ENCODE data around the gene CHST14. TPM values are rescaled to one million over a fixed set of nuclear protein-coding genes. Genes with fewer than 3 reads are reported as not detected.

The CHST14 gene
- total RNA-seq, 1 experiment from 2014 or later = 27.9 TPM

GRCh38 chr15:40487816-40488682 is 17.3 kb downstream of the CHST14 start:
- no peak for DNase-seq (ENCODE audit: low read depth)

DNA sequence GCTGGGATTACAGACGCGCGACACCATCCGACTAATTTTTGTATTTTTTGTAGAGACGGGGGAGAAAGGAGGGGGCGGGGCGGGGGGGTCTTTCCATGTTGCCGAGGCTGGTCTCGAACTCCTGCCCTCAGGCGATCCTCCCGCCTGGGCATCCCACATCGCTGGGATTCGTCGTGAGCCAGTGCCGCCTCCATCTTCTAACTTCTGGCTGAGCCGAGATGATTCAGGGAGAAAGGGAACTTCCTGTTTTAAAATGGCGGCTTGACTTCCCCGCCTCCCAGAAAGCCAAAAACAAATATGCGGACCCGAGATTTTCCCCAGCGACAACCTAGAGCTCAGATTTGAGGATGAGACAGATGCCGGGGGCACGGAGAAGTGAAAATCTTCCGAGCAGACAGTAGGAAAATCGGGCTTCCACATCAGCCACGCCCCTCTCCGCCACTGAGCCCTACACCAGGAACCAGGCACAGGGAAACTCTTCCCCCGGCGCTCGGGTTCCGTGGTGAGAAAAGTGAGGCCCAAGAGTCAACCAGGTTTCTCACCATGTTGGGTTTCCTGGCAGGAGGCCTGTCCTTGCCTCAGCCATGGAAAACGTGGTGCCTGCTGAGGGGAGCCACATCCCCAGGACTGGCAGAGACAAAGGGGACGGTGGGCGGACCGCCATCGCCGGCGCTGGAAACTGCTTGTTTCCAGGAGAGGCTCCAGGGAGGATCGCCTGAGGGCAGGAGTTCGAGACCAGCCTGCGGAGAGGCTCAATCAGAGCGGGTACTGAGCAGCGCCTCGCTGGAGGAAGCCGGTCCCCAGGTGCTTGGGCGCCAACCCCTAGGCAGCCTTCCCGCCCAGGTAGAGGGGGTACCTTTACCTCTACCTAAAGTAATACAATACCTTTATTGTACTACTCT is 18.7 kb downstream of the CHST14 start:
- DNase-seq (ENCODE audit: low read depth) = no peak

GRCh38 chr15:40493089-40493840 is 22.5 kb downstream of the CHST14 start:
- no peak for DNase-seq (ENCODE audit: low read depth)

GRCh38 chr15:40495516-40495915 is 24.7 kb downstream of the CHST14 start:
- DNase-seq (ENCODE audit: low read depth) = no peak

GRCh38 chr15:40498418-40498817 is 27.6 kb downstream of the CHST14 start:
- peak; percentile 77 for DNase-seq (ENCODE audit: low read depth)

DNA sequence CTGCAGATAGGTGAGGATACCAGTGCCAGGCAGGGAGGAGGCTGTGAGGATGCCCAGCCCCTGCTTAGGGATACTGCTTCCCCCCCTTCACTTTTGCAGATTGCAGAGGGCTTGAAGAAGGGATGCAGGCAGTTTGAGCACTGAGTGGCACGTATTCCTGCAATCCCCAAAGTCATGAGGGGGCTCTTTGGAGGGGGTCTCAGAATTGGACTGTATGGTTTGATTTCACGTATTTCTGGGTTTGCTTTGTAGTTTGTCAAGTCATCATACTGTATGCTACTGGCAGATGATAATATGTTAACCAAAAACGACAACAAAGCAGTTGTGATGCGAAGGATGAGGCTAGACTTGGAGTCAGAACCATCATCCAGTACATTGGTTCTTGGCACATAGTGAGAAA is 28.1 kb downstream of the CHST14 start:
- peak; percentile 27 for DNase-seq (ENCODE audit: low read depth)

DNA sequence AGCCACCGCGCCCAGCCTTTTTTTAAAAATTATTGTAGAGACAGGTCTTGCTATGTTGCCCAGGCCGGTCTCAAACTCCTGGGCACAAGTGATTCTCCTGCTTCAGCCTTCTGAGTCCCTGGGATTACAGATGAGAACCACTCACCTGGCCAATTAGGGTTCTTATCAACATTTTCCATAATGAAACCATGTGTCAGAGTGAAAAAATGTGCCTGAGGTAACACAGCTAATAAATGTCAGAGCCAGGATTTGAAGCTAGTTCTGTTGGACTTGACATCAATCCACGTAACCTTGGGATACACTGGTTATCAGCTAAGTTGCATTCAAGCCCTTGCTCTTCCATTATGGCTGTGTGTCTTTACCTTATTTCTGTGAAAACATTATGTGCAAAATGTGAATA is 29.1 kb downstream of the CHST14 start:
- no peak for DNase-seq (ENCODE audit: low read depth)

DNA sequence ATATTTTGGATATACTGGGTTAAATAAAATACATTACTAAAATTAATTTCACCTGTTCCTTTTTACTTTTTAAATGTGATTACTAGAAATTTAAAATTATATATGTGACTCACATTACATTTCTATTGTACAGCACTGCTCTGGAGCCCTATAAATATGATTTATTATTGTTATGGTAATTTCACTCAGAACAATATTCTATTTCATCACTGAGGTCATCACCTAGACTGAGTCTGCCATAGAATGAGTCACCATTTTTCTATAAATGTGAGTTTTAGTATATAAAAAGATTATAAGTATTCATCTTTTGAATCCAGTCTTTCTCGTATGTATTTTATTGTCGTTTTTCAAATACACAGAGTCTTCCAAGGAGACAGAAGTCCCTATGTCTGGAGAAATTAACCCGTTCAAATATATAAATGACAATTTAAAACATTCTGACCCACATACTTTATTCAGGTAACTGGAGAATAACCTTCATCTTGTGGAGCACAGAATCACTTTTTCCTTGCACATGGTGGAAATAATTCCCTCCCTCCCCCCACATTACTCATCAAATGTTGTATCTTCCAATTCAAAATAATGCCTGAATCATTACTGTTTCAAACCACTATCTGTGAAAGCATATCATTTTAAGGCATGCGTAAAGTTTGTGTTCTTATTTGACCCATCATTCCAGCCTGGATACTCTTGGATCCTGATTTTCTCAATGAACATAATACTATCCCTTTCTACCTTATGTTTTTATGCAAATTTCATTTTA is 30.0 kb downstream of the CHST14 start:
- peak; percentile 51 for DNase-seq (ENCODE audit: low read depth)

- DNase-seq (ENCODE audit: low read depth) = no peak
Observed at GRCh38 chr15:40501487-40501886, 30.7 kb downstream of the CHST14 start.

DNA sequence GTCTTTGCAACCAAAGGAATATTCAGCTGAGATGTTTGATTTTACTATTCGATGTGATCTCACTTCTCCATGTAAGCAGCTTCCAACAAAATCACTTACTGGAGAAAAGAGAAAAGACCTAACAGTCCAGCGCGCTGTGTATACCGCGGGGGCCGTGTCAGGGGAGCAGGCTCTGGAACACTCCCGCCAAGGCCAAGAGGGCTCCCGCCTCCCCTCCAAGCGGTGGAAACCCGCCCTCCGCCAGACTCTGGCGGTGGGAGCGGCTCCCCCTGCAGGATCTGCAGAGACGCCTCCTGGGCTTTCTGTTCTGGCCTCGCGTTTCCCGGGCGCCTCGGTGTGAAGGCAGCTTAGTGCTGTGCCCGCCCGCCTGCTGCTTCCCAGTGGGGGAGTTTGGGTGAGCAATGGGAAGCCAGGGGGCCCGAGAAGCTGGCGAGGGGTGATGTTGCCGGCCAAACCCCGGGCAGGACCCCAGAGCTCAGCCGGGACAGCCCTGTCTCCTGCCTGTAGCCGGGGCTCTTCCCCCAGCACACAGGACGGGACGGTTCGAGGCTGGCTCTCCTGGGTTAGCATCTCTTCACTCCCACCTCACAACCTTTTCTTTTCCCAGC is 36.3 kb downstream of the CHST14 start:
- DNase-seq (ENCODE audit: low read depth) = peak; percentile 60

DNA sequence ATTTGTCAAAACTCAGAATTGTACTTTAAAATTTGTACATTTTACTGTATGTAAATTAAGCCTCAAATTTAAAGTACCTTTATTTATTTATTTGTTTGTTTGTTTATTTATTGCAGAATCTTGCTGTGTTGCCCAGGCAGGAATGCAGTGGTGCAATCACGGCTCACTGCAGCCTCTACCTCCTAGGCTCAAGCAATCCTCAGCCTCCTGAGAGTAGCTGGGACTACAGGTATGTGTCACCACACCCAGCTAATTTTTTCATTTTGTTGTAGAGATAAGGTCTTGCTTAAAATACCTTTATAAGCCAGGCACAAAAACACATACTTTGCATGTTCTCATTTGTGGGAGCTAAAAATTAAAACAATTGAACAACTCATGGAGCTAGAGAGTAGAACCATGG is 37.4 kb downstream of the CHST14 start:
- no peak for DNase-seq (ENCODE audit: low read depth)

GRCh38 chr15:40510201-40510600 is 39.4 kb downstream of the CHST14 start:
- no peak for DNase-seq (ENCODE audit: low read depth)

DNA sequence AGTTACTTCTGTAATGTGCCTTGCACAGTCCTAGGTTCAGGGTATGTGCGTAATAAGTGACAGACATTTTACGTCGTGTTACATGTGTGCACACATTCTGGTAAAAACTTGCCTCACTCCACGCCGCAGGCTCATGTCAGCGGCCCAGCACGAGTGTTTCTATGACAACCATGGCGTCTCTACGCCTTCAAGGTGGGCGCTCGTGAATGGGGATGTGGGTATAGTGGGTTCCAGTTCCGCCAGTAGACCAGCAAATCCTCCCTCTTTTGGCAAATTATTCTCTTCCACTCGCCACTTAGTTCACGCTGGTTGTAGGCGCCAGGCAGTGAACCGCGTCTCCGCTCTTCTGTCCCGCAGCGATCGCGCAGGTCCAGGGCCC is 40.3 kb downstream of the CHST14 start:
- no peak for DNase-seq (ENCODE audit: low read depth)

DNA sequence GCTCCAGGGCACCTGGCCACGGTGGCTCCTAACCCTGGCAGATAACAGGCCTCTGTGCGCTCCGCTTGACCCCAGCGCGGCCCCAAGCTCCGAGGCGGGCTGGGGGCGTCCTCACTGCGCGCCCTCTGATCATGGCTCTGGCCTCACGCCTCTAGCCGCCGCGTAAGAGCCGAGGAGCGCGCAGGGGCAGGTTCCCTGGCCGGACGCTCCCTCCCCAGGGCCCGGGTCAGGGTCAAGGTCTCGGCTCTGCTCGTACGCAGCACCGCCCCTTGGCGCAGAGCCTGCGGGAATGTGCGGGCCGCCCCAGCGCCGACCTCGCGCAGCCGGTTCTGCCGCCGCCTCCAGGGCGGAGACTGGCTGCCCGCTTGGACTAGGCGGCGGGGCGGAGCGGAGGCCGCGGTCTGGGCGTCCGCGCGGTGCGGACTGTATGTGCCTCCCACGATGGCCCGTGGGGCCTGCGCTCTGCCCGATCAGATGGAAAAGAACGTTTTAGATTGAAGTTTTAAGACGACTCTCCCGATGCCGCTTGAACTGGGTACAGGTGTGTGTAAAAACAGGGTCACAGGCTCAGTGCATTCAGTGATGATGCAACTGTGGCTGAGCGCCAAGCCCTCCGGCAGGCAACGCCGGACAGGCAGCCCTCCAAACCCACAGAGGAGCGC is 40.8 kb downstream of the CHST14 start:
- peak; percentile 11 for DNase-seq (ENCODE audit: low read depth)

GRCh38 chr15:40512440-40512839 is 41.7 kb downstream of the CHST14 start:
- no peak for DNase-seq (ENCODE audit: low read depth)

DNA sequence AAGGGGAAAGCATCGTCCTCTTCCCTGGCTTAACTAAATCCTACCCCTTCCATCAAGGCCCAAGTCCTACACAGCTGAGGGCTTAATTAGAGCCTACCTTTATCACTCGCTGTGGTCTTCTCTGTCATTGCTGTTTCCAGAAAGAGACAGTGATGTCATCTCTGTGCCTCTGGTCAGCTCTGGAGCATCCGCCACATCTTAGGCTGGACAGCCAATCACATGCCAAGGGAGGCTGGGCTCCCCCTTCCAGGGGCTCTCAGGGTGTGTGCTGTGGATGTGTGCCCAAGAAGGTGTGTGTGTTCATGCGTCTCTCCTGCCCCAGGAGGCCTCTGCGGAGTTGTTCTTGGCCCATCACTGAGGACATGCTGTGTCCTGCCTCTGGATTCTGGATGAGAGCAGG is 42.8 kb downstream of the CHST14 start:
- no peak for DNase-seq (ENCODE audit: low read depth)

DNA sequence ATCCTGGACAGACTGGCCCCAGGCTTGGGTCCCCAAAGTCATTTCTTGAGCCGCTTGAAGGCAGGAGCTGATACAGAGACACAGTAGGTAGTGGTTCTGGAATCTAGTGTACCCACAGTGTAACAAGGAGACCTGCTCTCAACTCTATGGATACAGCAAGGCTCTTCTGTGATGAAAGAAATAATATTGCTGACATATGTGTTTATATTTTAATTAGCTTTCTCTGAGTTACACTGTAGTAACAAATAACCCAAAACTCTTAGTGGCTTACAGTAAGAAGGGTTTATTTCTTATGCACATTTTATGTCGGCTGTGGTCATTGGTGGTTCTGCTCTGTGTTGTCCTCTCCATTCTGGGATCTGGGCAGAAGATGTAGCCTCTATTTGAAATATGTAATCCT is 45.5 kb downstream of the CHST14 start:
- DNase-seq (ENCODE audit: low read depth) = no peak
